Measurements from ENCODE around the gene SULT2A1. TPM values are rescaled to one million over a fixed set of nuclear protein-coding genes. Genes with fewer than 3 reads are reported as not detected.

SULT2A1 gene
- not detected in 2 replicates for total RNA-seq (2014; rRNA removed; shearing (Covaris generic))

GRCh38 chr19:47886010-47886559, at the start of gene SULT2A1:
Gene SULT2A1 (minus strand): TSS chr19:47886315. CDS start chr19:47886257, 58 bp downstream.

GRCh38 chr19:47858646-47859285, 27.3 kb downstream of the SULT2A1 start, which contains the start of gene TPRX2:
Gene TPRX2 (plus strand): TSS chr19:47859235. CDS start chr19:47859247, 12 bp downstream.

GRCh38 chr19:47821460-47822020, 64.6 kb downstream of the SULT2A1 start, which contains the start of gene CRX:
Gene CRX (plus strand): TSS chr19:47821937. CDS start chr19:47834444, 12,507 bp downstream.

Other genes with a start within 250 kb of the SULT2A1 start
- gene EHD2, start 172.9 kb downstream of the SULT2A1 start, total RNA-seq (2014; rRNA removed; shearing (Covaris generic)): 22.9 and 33.2 TPM in 2 replicates
- 189 and 244 TPM in 2 replicates for gene NOP53, start 140.8 kb downstream of the SULT2A1 start, total RNA-seq (2014; rRNA removed; shearing (Covaris generic))
- 264 and 283 TPM in 2 replicates for gene SELENOW, start 107.6 kb downstream of the SULT2A1 start, total RNA-seq (2014; rRNA removed; shearing (Covaris generic))
- not detected in 2 replicates for gene TPRX1, start 81.8 kb downstream of the SULT2A1 start, total RNA-seq (2014; rRNA removed; shearing (Covaris generic))
- gene CRX, start 64.4 kb downstream of the SULT2A1 start, total RNA-seq (2014; rRNA removed; shearing (Covaris generic)): not detected in 2 replicates
- gene TPRX2, start 27.1 kb downstream of the SULT2A1 start, total RNA-seq (2014; rRNA removed; shearing (Covaris generic)): not detected in 2 replicates
- gene BSPH1, start 105.9 kb upstream of the SULT2A1 start, total RNA-seq (2014; rRNA removed; shearing (Covaris generic)): not detected in 2 replicates
- not detected in 2 replicates for gene ELSPBP1, start 108.3 kb upstream of the SULT2A1 start, total RNA-seq (2014; rRNA removed; shearing (Covaris generic))
- gene CABP5, start 157.8 kb upstream of the SULT2A1 start, total RNA-seq (2014; rRNA removed; shearing (Covaris generic)): not detected in 2 replicates
- gene PLA2G4C, start 224.5 kb upstream of the SULT2A1 start, total RNA-seq (2014; rRNA removed; shearing (Covaris generic)): 0.26 TPM in 1 of 2 replicates, not detected in the other